ENCODE measurements around the gene CLCF1.

The CLCF1 gene

DNA sequence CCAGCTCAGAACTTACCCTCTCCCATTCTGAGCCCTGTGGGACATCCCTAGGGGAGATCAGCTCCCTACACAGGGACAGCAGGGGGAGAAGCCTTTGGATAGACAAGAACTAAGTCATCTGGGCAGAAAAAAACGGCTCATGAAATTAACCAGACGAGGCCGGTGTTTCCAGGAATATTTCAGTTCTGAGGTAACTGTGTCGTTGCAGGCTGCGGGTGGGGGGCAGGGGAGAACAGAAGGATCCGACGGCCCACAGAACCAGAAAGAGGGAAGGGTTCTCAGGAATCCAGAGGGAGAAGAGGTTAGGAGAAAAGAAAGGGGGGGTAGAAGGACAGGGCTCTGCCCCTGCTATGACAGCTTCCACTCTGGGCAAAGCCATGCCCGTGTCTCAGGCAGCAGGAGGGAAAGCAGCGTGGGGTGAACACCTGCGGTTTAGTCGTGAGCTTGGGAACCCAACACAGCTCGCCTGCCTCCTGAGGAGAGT is 3.6 kb downstream of the CLCF1 start:
- peak overlapping the region; percentile 29 for H3K4me3 ChIP-seq (ENCODE audit: low read depth, low read length)
- no peak for DNase-seq (ENCODE audit: low read depth, low spot score)
- CTCF ChIA-PET, result interaction anchor here (0.9 to 47.5 kb wide), 3 partner anchors 1 to 24 kb away, joined by 3 to 2108 read pairs (median 2108); partner anchors contain the start of genes CLCF1, POLD4, PPP1CA and RAD9A
- POLR2A ChIA-PET, result interaction anchor here (0.6 to 7.0 kb wide), 6 partner anchors 13 to 52 kb away, joined by 3 to 76 read pairs (median 3); partner anchors contain the start of genes POLD4 and PPP1CA
- TF ChIP-seq, protein P1, sequence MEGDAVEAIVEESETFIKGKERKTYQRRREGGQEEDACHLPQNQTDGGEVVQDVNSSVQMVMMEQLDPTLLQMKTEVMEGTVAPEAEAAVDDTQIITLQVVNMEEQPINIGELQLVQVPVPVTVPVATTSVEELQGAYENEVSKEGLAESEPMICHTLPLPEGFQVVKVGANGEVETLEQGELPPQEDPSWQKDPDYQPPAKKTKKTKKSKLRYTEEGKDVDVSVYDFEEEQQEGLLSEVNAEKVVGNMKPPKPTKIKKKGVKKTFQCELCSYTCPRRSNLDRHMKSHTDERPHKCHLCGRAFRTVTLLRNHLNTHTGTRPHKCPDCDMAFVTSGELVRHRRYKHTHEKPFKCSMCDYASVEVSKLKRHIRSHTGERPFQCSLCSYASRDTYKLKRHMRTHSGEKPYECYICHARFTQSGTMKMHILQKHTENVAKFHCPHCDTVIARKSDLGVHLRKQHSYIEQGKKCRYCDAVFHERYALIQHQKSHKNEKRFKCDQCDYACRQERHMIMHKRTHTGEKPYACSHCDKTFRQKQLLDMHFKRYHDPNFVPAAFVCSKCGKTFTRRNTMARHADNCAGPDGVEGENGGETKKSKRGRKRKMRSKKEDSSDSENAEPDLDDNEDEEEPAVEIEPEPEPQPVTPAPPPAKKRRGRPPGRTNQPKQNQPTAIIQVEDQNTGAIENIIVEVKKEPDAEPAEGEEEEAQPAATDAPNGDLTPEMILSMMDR (IDR thresholded peaks at IDR 0.05; ENCODE audit: insufficient read depth, low read length, missing control alignments), result no peak

DNA sequence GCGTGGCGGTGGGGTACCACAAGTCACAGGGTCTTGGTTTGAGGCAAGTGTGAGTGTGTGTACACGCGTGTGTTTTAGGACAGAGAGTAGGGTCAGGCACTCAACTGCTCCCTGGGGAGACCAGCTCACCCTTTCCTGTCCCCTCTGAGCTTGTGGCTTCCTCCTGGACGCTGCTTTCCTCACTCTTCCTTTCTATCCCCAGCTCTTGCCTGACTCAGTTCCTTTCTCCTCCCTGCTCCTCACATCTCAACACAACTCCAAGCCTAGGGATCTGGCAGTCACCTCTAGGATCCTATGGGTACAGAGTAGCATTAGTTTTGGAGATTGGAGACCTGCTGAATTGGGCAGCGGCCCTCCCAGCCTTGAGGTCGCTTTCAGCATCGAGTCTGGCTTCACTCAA is 4.1 kb downstream of the CLCF1 start:
- CTCF ChIA-PET, result interaction anchor here (0.9 to 47.5 kb wide), 3 partner anchors 0 to 24 kb away, joined by 3 to 2108 read pairs (median 2108); partner anchors contain the start of genes CLCF1, POLD4, PPP1CA and RAD9A
- POLR2A ChIA-PET, result interaction anchor here (0.6 to 7.0 kb wide), 5 partner anchors 12 to 52 kb away, joined by 3 to 76 read pairs (median 3); partner anchors contain the start of gene POLD4
- TF ChIP-seq, protein P1 (IDR thresholded peaks at IDR 0.05; ENCODE audit: insufficient read depth, low read length, missing control alignments), result no peak
- peak overlapping the region; percentile 23 for H3K4me3 ChIP-seq (ENCODE audit: low read depth, low read length)
- no peak for DNase-seq (ENCODE audit: low read depth, low spot score)

DNA sequence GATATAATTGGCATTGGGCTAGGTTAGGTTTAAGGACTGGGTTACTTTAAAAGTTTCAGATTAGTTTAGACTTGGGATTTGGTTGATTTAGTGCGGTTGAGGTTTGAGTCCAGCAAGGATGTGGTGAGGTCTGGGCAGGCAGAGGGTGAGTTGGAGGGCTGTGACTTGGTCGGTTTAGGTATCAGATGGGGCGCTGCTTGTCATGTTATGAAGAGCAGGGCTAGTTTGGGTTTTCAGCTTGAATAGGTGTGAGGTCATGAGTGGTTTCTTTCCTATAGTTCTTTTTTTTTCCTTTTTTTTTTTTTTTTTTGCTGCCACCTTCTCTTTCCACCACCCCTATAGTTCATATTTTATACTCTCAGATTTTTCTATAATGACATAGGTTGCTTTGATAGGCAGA is 4.8 kb downstream of the CLCF1 start:
- ChIA-PET POLR2A (interaction anchor here (1.0 to 7.0 kb wide), 2 partner anchors 14 to 15 kb away, joined by 3 to 76 read pairs; partner anchors contain the start of gene POLD4), CTCF (interaction anchor here (41.2 to 47.5 kb wide), 2 partner anchors 0 to 12 kb away, joined by 2108 read pairs; partner anchors contain the start of genes CLCF1, POLD4, PPP1CA and RAD9A)
- TF ChIP-seq, protein P1 (IDR thresholded peaks at IDR 0.05; ENCODE audit: insufficient read depth, low read length, missing control alignments), result no peak
- no peak overlapping the region for H3K4me3 ChIP-seq (ENCODE audit: low read depth, low read length)
- DNase-seq (ENCODE audit: low read depth, low spot score), result no peak

DNA sequence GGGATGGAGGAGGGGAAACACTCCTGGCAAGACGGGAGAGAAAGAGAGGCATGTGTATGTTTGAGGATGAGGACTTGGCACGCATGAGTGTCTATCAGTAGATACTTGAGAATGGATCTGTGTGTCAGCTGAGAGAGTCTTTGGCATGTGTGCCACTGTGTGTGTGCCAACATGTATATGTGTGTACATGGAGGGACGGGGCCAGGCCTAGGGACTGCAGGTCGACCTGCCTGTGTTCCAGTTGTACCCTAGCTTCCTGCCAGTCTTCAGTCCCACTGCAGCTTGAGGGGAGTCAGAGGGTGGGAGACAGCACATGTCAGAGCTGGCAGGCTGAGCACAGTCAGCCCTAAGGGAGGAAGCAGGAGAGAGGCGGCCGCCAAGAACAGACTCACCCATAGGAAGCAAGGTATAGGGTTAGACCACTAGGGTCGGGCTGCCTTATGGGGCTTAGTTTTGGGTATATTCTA is 5.6 kb downstream of the CLCF1 start:
- ChIA-PET POLR2A (interaction anchor here (0.8 kb wide), 1 partner anchor 52 kb away, joined by 3 read pairs; no protein-coding TSS in a partner anchor), CTCF (interaction anchor here (41.2 to 47.5 kb wide), 2 partner anchors 1 to 13 kb away, joined by 2108 read pairs; partner anchors contain the start of genes CLCF1, POLD4, PPP1CA and RAD9A)
- DNase-seq (ENCODE audit: low read depth, low spot score), result no peak
- no peak overlapping the region for H3K4me3 ChIP-seq (ENCODE audit: low read depth, low read length)
- TF ChIP-seq, protein P1 (IDR thresholded peaks at IDR 0.05; ENCODE audit: insufficient read depth, low read length, missing control alignments), result no peak

DNA sequence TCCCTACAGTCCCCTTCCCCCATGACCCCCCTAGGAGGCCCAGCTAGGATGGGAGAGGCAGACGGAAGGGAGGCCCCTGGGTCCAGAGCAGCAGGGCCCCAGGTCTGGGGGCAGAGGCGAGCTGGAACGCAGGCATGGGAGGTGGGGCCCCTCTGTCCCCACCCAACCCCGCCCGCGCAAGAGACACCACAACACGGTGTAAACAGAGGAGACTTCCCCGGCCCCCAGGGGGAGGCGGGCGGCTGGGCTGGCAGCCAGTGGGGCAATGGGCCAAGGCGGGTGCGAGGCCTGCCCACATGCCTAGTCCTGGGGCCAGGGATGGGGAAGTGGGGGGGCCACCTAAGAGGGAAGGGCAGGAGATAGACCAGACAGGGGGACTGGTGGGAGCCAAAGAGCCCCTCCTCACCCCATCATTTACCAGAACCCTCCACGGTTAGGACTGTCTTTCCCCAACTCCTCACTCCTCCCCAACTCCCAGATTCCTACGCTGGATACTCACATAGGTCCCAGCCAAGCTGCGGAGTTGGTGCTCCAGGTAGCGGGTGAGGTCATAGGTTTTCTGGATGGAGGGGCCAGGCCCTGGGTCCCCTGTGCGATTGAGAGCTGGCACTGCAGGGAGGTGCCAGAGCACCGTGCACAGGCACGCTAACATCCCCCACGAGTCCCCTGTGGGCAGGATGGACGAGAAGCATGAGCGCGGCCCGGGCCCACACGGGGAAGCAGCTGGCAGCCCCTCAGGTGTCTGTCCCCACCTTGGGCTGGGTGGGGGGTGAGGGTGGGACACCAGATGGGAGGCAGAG is 6.2 kb downstream of the CLCF1 start:
- H3K4me3 ChIP-seq (ENCODE audit: low read depth, low read length), result no peak overlapping the region
- no peak for DNase-seq (ENCODE audit: low read depth, low spot score)
- ChIA-PET CTCF (interaction anchor here (41.2 to 47.5 kb wide), 2 partner anchors 2 to 14 kb away, joined by 2108 read pairs; partner anchors contain the start of genes CLCF1, POLD4, PPP1CA and RAD9A), POLR2A (interaction anchor here (0.8 kb wide), 1 partner anchor 52 kb away, joined by 3 read pairs; no protein-coding TSS in a partner anchor)
- TF ChIP-seq, protein P1 (IDR thresholded peaks at IDR 0.05; ENCODE audit: insufficient read depth, low read length, missing control alignments), result no peak
